HepG2 (cell line): ENCODE data around the gene CBX7. TPM values are rescaled to one million over a fixed set of nuclear protein-coding genes. Genes with fewer than 3 reads are reported as not detected.

ENCODE experiments used
- ATAC-seq: fragments of 200-7000 bp; cut with Tn5 transposase; 3 replicates; pipeline ENCODE4 v1.9.1; 2020; ENCODE audit warnings: mild to moderate bottlenecking, moderate library complexity
- BruUV-seq: library from RNA; stranded (reverse); fragments of 400-500 nt; replicated peaks from 2 replicates; lab custom pipeline; 2021; lab: Mats Ljungman, UMichigan
- CTCF ChIA-PET: fragments of 300-600 bp; formaldehyde crosslinking; extraction: SDS; loops from one replicate; lab custom pipeline; 2021; ENCODE audit warnings: low total read pairs, inconsistent platforms, low intra/inter-chr PET ratio; lab: Yijun Ruan, JAX
- POLR2A ChIA-PET: fragments of 350-600 bp; sonication (Branson Sonifier 250); formaldehyde crosslinking; loops from one replicate; lab custom pipeline; 2020; ENCODE audit warnings: antibody characterized with exemption, inconsistent platforms; lab: Yijun Ruan, JAX
- DNase-seq: peaks from one replicate; pipeline ENCODE4 v3.0.0-alpha.2; 2015; ENCODE audit warnings: low spot score
- FAIRE-seq: peaks from 3 replicates; lab custom pipeline; 2011; peaks lifted over from hg19 to GRCh38; lab: Jason Lieb, UNC
- H2AFZ ChIP-seq: one replicate; pipeline ENCODE4 v1.6.1; 2011; ENCODE audit warnings: low read length, inconsistent platforms
- H3K27ac ChIP-seq: fragments of 300-600 bp; 3 replicates; pipeline ENCODE4 v1.8.0; 2011; ENCODE audit warnings: mixed run types, mild to moderate bottlenecking, mixed read lengths, low read length, inconsistent platforms; ENCODE audit not compliant: insufficient read depth; ENCODE audit errors: extremely low read length
- H3K27me3 ChIP-seq, 2 experiments: fragments of 200-600 bp in 1 of 2; 2 replicates in 1 of 2; 3 replicates in 1 of 2; pipeline versions ENCODE4 v1.6.0 to v1.8.0; 2011; ENCODE audit warnings: low read length in 2 of 2, mild to moderate bottlenecking in 2 of 2, moderate library complexity in 2 of 2, inconsistent platforms in 1 of 2; ENCODE audit not compliant: insufficient read depth in 2 of 2, control insufficient read depth in 1 of 2
- H3K36me3 ChIP-seq, 2 experiments: fragments of 200-600 bp in 1 of 2; replicated peaks in 1 of 2; 2 replicates in 1 of 2; 3 replicates in 1 of 2; pipeline versions ENCODE4 v1.5.1 to v1.8.0; 2011; ENCODE audit warnings: low read length in 2 of 2, inconsistent platforms in 1 of 2; ENCODE audit not compliant: insufficient read depth in 2 of 2, control insufficient read depth in 1 of 2
- H3K4me1 ChIP-seq: 2 replicates; pipeline ENCODE4 v1.5.1; 2012; ENCODE audit warnings: low read length, inconsistent platforms; ENCODE audit not compliant: insufficient read depth
- H3K4me2 ChIP-seq: 2 replicates; pipeline ENCODE4 v1.6.0; 2011; ENCODE audit warnings: low read depth, low read length, inconsistent platforms
- H3K4me3 ChIP-seq, 3 experiments: fragments of 200-600 bp in 1 of 3; sonication (generic), shearing (Covaris generic) in 1 of 3; replicated peaks in 1 of 3; 2 replicates each; pipeline ENCODE4 v1.5.1; 2011 to 2016; ENCODE audit warnings: low read length in 3 of 3, inconsistent platforms in 2 of 3, low read depth in 2 of 3, mild to moderate bottlenecking in 2 of 3, control low read depth in 1 of 3, mixed read lengths in 1 of 3; ENCODE audit not compliant: insufficient read depth in 1 of 3
- H3K79me2 ChIP-seq: one replicate; pipeline ENCODE4 v1.6.1; 2011; ENCODE audit warnings: low read length, inconsistent platforms; ENCODE audit not compliant: insufficient read depth
- H3K9ac ChIP-seq: 2 replicates; pipeline ENCODE4 v1.6.0; 2011; ENCODE audit warnings: mild to moderate bottlenecking, low read depth, low read length, inconsistent platforms; ENCODE audit not compliant: insufficient read depth
- H3K9me3 ChIP-seq: 2 replicates; pipeline ENCODE4 v1.5.1; 2012; ENCODE audit warnings: mild to moderate bottlenecking, low read length
- H4K20me1 ChIP-seq: 2 replicates; pipeline ENCODE4 v1.6.0; 2011; ENCODE audit warnings: inconsistent platforms, mild to moderate bottlenecking, low read length, moderate library complexity; ENCODE audit not compliant: insufficient read depth
- RAD21 ChIP-seq: fragments of 450-650 bp; formaldehyde crosslinking; IDR thresholded peaks from 2 replicates; pipeline ENCODE4 v1.5.0; 2020; ENCODE audit warnings: mild to moderate bottlenecking
- SOX6 ChIP-seq, 2 experiments: fragments of 450-650 bp in 1 of 2; sonication (generic) in 1 of 2; formaldehyde crosslinking in 1 of 2; IDR thresholded peaks; 2 replicates each; pipeline versions ENCODE4 v1.4.0 to v1.6.1; 2017 to 2020; ENCODE audit warnings: antibody characterized with exemption in 1 of 2, mild to moderate bottlenecking in 1 of 2, missing genetic modification reagents in 1 of 2
- STAG1 ChIP-seq: sonication (generic); formaldehyde crosslinking; IDR thresholded peaks from 2 replicates; pipeline ENCODE4 v1.4.0; 2020; ENCODE audit warnings: missing genetic modification reagents
- ZNF687 ChIP-seq: sonication (generic); formaldehyde crosslinking; IDR thresholded peaks from 2 replicates; pipeline ENCODE4 v1.5.1; 2020; ENCODE audit warnings: mild to moderate bottlenecking, missing genetic modification reagents, moderate library complexity
- WGBS: methylation state at CpG from one replicate; pipeline ENCODE4 v1.1.6; 2017; ENCODE audit warnings: low lambda C conversion rate; 5-methylcytosine and 5-hydroxymethylcytosine counted together
- in situ Hi-C: cut with HindIII; loops from 2 replicates; pipeline ENCODE4 v1.10.0; 2017; ENCODE audit warnings: low pct_unique_long_range_greater_than_20kb; ENCODE audit not compliant: extremely low pct_ligation_motif_present
- intact Hi-C: fragments of 100-400 bp; cut with micrococcal nuclease; formaldehyde crosslinking; loops from one replicate; pipeline ENCODE4 v1.10.0; 2022; ENCODE audit not compliant: unreplicated experiment
- polyA plus RNA-seq, 8 experiments: library from polyadenylated mRNA; depleted of rRNA in 3 of 8; stranded (reverse) in 7 of 8; unstranded in 1 of 8; fragments of >200 nt; fragmentation: Illumina TruSeq in 4 of 8; extraction: Trizol in 4 of 8; gene quantifications; 2 replicates each; pipeline versions ENCODE4 v1.2.1 to v1.2.3, GENCODE V29; 2011 to 2016; ENCODE audit warnings: low read depth in 4 of 8, missing spikeins in 1 of 8, mixed read lengths in 1 of 8; ENCODE audit not compliant: insufficient read depth in 1 of 8
- total RNA-seq, 5 experiments: library from RNA; depleted of rRNA; stranded (reverse); fragments of >200 nt; fragmentation: Illumina TruSeq; extraction: Trizol; gene quantifications; 2 replicates each; pipeline ENCODE4 v1.2.3, GENCODE V29; 2016; ENCODE audit warnings: low read depth in 1 of 5
- TF ChIP-seq, protein P1 (sequence below): sonication (generic); formaldehyde crosslinking; IDR thresholded peaks from 2 replicates; pipeline ENCODE4 v1.5.0; 2020; ENCODE audit warnings: mild to moderate bottlenecking, missing genetic modification reagents
- TF ChIP-seq, protein P2 (sequence below): sonication (generic); formaldehyde crosslinking; IDR thresholded peaks from 2 replicates; pipeline ENCODE4 v1.5.0; 2020; ENCODE audit warnings: mild to moderate bottlenecking, missing genetic modification reagents, borderline replicate concordance
- TF ChIP-seq, protein P3 (sequence below): sonication (generic); formaldehyde crosslinking; IDR thresholded peaks from 2 replicates; pipeline ENCODE4 v1.5.0; 2020; ENCODE audit warnings: mild to moderate bottlenecking, missing genetic modification reagents, moderate library complexity

CBX7 gene
- total and polyA plus RNA-seq, 2 of the 13 experiments (the other 11 are each of a cell fraction or from before 2014, with no cell fraction given), result 0.35 to 4.9 TPM

GRCh38 chr22:39149915-39150847 lies 2.3 kb downstream of the CBX7 start:
- Histone ChIP-seq H3K36me3 (no peaks in the 10 kb centered on the region), H3K27me3 (peaks cover 0 to 21% of the 10 kb centered on the region in 2 experiments; a peak in 4 of 5 replicates), H3K4me2 (no peak overlapping the region; the same call in 1 of the 2 replicates), H3K9ac (no peak overlapping the region), H3K4me3 (no peak overlapping the region), H2AFZ (no peak overlapping the region), H3K79me2 (no peaks in the 10 kb centered on the region), H4K20me1 (no peaks in the 10 kb centered on the region), H3K4me1 (peaks cover 57% of the 10 kb centered on the region)
- TSS peak; percentile 28 for BruUV-seq
- intact Hi-C loops, result no loop called here
- CTCF ChIA-PET, result no interaction called here
- no peak for FAIRE-seq
- peak; percentile 31 for DNase-seq
- WGBS, result 60% methylated on average over 13 of the region's 16 CpGs
- ATAC-seq, result peak; percentile 65
- TF ChIP-seq, protein P1, sequence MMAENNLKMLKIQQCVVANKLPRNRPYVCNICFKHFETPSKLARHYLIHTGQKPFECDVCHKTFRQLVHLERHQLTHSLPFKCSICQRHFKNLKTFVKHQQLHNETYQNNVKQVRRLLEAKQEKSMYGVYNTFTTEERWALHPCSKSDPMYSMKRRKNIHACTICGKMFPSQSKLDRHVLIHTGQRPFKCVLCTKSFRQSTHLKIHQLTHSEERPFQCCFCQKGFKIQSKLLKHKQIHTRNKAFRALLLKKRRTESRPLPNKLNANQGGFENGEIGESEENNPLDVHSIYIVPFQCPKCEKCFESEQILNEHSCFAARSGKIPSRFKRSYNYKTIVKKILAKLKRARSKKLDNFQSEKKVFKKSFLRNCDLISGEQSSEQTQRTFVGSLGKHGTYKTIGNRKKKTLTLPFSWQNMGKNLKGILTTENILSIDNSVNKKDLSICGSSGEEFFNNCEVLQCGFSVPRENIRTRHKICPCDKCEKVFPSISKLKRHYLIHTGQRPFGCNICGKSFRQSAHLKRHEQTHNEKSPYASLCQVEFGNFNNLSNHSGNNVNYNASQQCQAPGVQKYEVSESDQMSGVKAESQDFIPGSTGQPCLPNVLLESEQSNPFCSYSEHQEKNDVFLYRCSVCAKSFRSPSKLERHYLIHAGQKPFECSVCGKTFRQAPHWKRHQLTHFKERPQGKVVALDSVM, result peak; percentile 81
- TF ChIP-seq RAD21 (CRISPR knock-in tag) (0 out of 2 replicates have a peak, but pooled peaks have one; percentile 14), ZNF687 (CRISPR knock-in tag) (peak; percentile 37; the same call in 1 of the 2 replicates), SOX6 (IDR thresholded peaks at IDR 0.05) (no peak), SOX6 (CRISPR knock-in tag; IDR thresholded peaks at IDR 0.05) (no peak), STAG1 (0 out of 2 replicates have a peak, but pooled peaks have one; percentile 7)
- TF ChIP-seq, protein P2, sequence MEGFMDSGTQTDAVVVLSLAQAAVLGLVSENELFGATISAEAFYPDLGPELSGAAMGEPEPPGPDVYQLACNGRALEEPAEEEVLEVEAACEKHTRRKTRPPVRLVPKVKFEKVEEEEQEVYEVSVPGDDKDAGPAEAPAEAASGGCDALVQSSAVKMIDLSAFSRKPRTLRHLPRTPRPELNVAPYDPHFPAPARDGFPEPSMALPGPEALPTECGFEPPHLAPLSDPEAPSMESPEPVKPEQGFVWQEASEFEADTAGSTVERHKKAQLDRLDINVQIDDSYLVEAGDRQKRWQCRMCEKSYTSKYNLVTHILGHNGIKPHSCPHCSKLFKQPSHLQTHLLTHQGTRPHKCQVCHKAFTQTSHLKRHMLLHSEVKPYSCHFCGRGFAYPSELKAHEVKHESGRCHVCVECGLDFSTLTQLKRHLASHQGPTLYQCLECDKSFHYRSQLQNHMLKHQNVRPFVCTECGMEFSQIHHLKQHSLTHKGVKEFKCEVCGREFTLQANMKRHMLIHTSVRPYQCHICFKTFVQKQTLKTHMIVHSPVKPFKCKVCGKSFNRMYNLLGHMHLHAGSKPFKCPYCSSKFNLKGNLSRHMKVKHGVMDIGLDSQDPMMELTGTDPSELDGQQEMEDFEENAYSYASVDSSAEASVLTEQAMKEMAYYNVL, result no peak
- TF ChIP-seq, protein P3, sequence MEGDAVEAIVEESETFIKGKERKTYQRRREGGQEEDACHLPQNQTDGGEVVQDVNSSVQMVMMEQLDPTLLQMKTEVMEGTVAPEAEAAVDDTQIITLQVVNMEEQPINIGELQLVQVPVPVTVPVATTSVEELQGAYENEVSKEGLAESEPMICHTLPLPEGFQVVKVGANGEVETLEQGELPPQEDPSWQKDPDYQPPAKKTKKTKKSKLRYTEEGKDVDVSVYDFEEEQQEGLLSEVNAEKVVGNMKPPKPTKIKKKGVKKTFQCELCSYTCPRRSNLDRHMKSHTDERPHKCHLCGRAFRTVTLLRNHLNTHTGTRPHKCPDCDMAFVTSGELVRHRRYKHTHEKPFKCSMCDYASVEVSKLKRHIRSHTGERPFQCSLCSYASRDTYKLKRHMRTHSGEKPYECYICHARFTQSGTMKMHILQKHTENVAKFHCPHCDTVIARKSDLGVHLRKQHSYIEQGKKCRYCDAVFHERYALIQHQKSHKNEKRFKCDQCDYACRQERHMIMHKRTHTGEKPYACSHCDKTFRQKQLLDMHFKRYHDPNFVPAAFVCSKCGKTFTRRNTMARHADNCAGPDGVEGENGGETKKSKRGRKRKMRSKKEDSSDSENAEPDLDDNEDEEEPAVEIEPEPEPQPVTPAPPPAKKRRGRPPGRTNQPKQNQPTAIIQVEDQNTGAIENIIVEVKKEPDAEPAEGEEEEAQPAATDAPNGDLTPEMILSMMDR (CRISPR knock-in tag), result peak; percentile 56
- TF ChIP-seq, all 625 proteins: peak for 5
- Histone ChIP-seq H3K9me3 (no peaks in the 10 kb centered on the region), H3K27ac (no peak overlapping the region)
- POLR2A ChIA-PET, result interaction anchor here (1.7 to 2.6 kb wide), 2 partner anchors 169 kb away, joined by 10 to 38 read pairs; partner anchors contain the start of gene RPL3
- in situ Hi-C loops, result no loop called here
